Panc1 (cell line): Measurements from ENCODE around the gene CFAP299.

ENCODE experiments used
- CTCF ChIP-seq: fragments of 450-650 bp; IDR thresholded peaks from 2 replicates; pipeline ENCODE4 v1.5.1; 2017; ENCODE audit warnings: mild to moderate bottlenecking
- POLR2AphosphoS5 ChIP-seq: IDR thresholded peaks from 2 replicates; pipeline ENCODE4 v1.6.1; 2012; ENCODE audit warnings: mild to moderate bottlenecking, low read depth, low read length, moderate library complexity
- REST ChIP-seq, 2 experiments: IDR thresholded peaks; 2 replicates each; pipeline ENCODE4 v1.6.1; 2011 to 2012; ENCODE audit warnings: low read depth in 2 of 2, control low read depth in 1 of 2, low read length in 1 of 2, mild to moderate bottlenecking in 1 of 2, moderate library complexity in 1 of 2; ENCODE audit not compliant: insufficient read depth in 1 of 2
- TCF7L2 ChIP-seq: IDR thresholded peaks from 2 replicates; pipeline ENCODE4 v1.6.1; 2011; ENCODE audit warnings: mild to moderate bottlenecking, low read depth, low read length, inconsistent platforms

DNA sequence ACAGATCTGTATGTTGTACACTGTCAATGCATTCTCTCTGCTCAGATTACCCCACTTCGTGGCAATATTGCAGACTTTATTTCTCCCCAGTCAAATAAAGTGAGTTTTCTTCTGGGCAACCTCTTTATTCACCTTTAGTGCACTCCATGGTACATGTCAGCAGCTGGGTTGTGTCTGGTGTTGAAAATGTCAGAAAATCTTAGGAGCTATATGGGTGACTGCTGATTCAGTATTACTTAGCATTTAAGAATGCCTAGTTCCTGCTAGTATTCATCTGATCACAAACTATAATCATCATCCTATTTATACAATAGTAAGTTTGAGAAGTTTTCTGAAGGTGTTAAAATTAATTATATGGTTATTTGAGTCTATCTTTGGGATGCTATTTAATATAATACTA, 112.5 kb downstream of the CFAP299 start:
- TF ChIP-seq CTCF (no peak), REST (IDR thresholded peaks at IDR 0.05; ENCODE audit: insufficient read depth in 1 of 2, low read depth in 2 of 2, low read length in 1 of 2) (no peak), POLR2AphosphoS5 (no peak), TCF7L2 (no peak)
